ENCODE results near the gene CHRFAM7A.
"Not testable (repeated sequence)": the region's sequence is repeated elsewhere in the genome, so short reads cannot be mapped to it uniquely, and the experiment has no call there.

Gene CHRFAM7A

GRCh38 chr15:30392766-30393663 lies at the start of gene CHRFAM7A:
CHRFAM7A (minus strand) TSS chr15:30393540; CDS start chr15:30383351, 10,189 bp downstream.
- DNase-seq; in situ Hi-C loops (cut with HindIII; ENCODE audit: low pct_ligation_motif_present, low pct_unique_long_range_greater_than_20kb, low sequenced_read_pairs): not testable (repeated sequence)

- in situ Hi-C loops (cut with HindIII; ENCODE audit: low pct_ligation_motif_present, low pct_unique_long_range_greater_than_20kb, low sequenced_read_pairs); DNase-seq: not testable (repeated sequence)
Observed at GRCh38 chr15:30438348-30438747, 45.0 kb upstream of the CHRFAM7A start.

GRCh38 chr15:30435878-30436277 lies 42.5 kb upstream of the CHRFAM7A start:
- in situ Hi-C loops (cut with HindIII; ENCODE audit: low pct_ligation_motif_present, low pct_unique_long_range_greater_than_20kb, low sequenced_read_pairs); DNase-seq: not testable (repeated sequence)

- DNase-seq; in situ Hi-C loops (cut with HindIII; ENCODE audit: low pct_ligation_motif_present, low pct_unique_long_range_greater_than_20kb, low sequenced_read_pairs): not testable (repeated sequence)
Observed at GRCh38 chr15:30420723-30421122, 27.4 kb upstream of the CHRFAM7A start.

- in situ Hi-C loops (cut with HindIII; ENCODE audit: low pct_ligation_motif_present, low pct_unique_long_range_greater_than_20kb, low sequenced_read_pairs); DNase-seq: not testable (repeated sequence)
Observed at GRCh38 chr15:30414160-30414559, 20.8 kb upstream of the CHRFAM7A start, which contains the start of gene GOLGA8R. GOLGA8R (minus strand) TSS chr15:30414260; CDS start chr15:30414162, 98 bp downstream.

GRCh38 chr15:30407636-30408035 lies 14.3 kb upstream of the CHRFAM7A start:
- DNase-seq; in situ Hi-C loops (cut with HindIII; ENCODE audit: low pct_ligation_motif_present, low pct_unique_long_range_greater_than_20kb, low sequenced_read_pairs): not testable (repeated sequence)

GRCh38 chr15:30398988-30399387 lies 5.6 kb upstream of the CHRFAM7A start:
- in situ Hi-C loops (cut with HindIII; ENCODE audit: low pct_ligation_motif_present, low pct_unique_long_range_greater_than_20kb, low sequenced_read_pairs); DNase-seq: not testable (repeated sequence)

- in situ Hi-C loops (cut with HindIII; ENCODE audit: low pct_ligation_motif_present, low pct_unique_long_range_greater_than_20kb, low sequenced_read_pairs), result not testable (repeated sequence)
Observed at GRCh38 chr15:30393664-30393991, 288 bp upstream of the CHRFAM7A start.

GRCh38 chr15:30386318-30386887 lies 6.9 kb downstream of the CHRFAM7A start:
- in situ Hi-C loops (cut with HindIII; ENCODE audit: low pct_ligation_motif_present, low pct_unique_long_range_greater_than_20kb, low sequenced_read_pairs), result not testable (repeated sequence)

More at GRCh38 chr15:30393664-30393991, 288 bp upstream of the CHRFAM7A start:
- DNase-seq, result not testable (repeated sequence)

GRCh38 chr15:30377082-30377413 lies 16.3 kb downstream of the CHRFAM7A start:
- DNase-seq; in situ Hi-C loops (cut with HindIII; ENCODE audit: low pct_ligation_motif_present, low pct_unique_long_range_greater_than_20kb, low sequenced_read_pairs): not testable (repeated sequence)

More at GRCh38 chr15:30386318-30386887, 6.9 kb downstream of the CHRFAM7A start:
- DNase-seq, result not testable (repeated sequence)

- DNase-seq; in situ Hi-C loops (cut with HindIII; ENCODE audit: low pct_ligation_motif_present, low pct_unique_long_range_greater_than_20kb, low sequenced_read_pairs): not testable (repeated sequence)
Observed at GRCh38 chr15:30376375-30377081, 16.8 kb downstream of the CHRFAM7A start.

- DNase-seq; in situ Hi-C loops (cut with HindIII; ENCODE audit: low pct_ligation_motif_present, low pct_unique_long_range_greater_than_20kb, low sequenced_read_pairs): not testable (repeated sequence)
Observed at GRCh38 chr15:30375872-30376271, 17.5 kb downstream of the CHRFAM7A start.

GRCh38 chr15:30374862-30375261 lies 18.5 kb downstream of the CHRFAM7A start:
- in situ Hi-C loops (cut with HindIII; ENCODE audit: low pct_ligation_motif_present, low pct_unique_long_range_greater_than_20kb, low sequenced_read_pairs); DNase-seq: not testable (repeated sequence)

GRCh38 chr15:30368271-30368670 lies 25.1 kb downstream of the CHRFAM7A start:
- in situ Hi-C loops (cut with HindIII; ENCODE audit: low pct_ligation_motif_present, low pct_unique_long_range_greater_than_20kb, low sequenced_read_pairs); DNase-seq: not testable (repeated sequence)

GRCh38 chr15:30367246-30367645 lies 26.1 kb downstream of the CHRFAM7A start:
- in situ Hi-C loops (cut with HindIII; ENCODE audit: low pct_ligation_motif_present, low pct_unique_long_range_greater_than_20kb, low sequenced_read_pairs), result not testable (repeated sequence)

GRCh38 chr15:30361404-30361803 lies 31.9 kb downstream of the CHRFAM7A start:
- DNase-seq; in situ Hi-C loops (cut with HindIII; ENCODE audit: low pct_ligation_motif_present, low pct_unique_long_range_greater_than_20kb, low sequenced_read_pairs): not testable (repeated sequence)

More at GRCh38 chr15:30367246-30367645, 26.1 kb downstream of the CHRFAM7A start:
- not testable (repeated sequence) for DNase-seq

GRCh38 chr15:30360990-30361389 lies 32.4 kb downstream of the CHRFAM7A start:
- in situ Hi-C loops (cut with HindIII; ENCODE audit: low pct_ligation_motif_present, low pct_unique_long_range_greater_than_20kb, low sequenced_read_pairs); DNase-seq: not testable (repeated sequence)

- in situ Hi-C loops (cut with HindIII; ENCODE audit: low pct_ligation_motif_present, low pct_unique_long_range_greater_than_20kb, low sequenced_read_pairs); DNase-seq: not testable (repeated sequence)
Observed at GRCh38 chr15:30355043-30355442, 38.3 kb downstream of the CHRFAM7A start.

- DNase-seq; in situ Hi-C loops (cut with HindIII; ENCODE audit: low pct_ligation_motif_present, low pct_unique_long_range_greater_than_20kb, low sequenced_read_pairs): not testable (repeated sequence)
Observed at GRCh38 chr15:30349803-30350202, 43.5 kb downstream of the CHRFAM7A start.
